HT1080 (cell line): Measurements from ENCODE around the gene OAT. TPM values are rescaled to one million over a fixed set of nuclear protein-coding genes. Genes with fewer than 3 reads are reported as not detected.
"Not testable (repeated sequence)": the region's sequence is repeated elsewhere in the genome, so short reads cannot be mapped to it uniquely, and the experiment has no call there.

Experiments
- DNase-seq: peaks from one replicate; pipeline ENCODE4 v3.0.0-alpha.2; 2015; ENCODE audit warnings: low read depth
- total RNA-seq: library from RNA; depleted of rRNA; stranded (reverse); fragments of >200 nt; shearing (Covaris generic); gene quantifications from 2 replicates; pipeline ENCODE4 v1.2.3, GENCODE V29; 2014

OAT gene
- total RNA-seq, 1 experiment from 2014 or later: 105 TPM

GRCh38 chr10:124447751-124448466, 29.2 kb upstream of the OAT start:
- no peak for DNase-seq

GRCh38 chr10:124446830-124447750, 28.4 kb upstream of the OAT start:
- no peak for DNase-seq

GRCh38 chr10:124441694-124442093, 23.0 kb upstream of the OAT start:
- DNase-seq: not testable (repeated sequence)

GRCh38 chr10:124436191-124436638, 17.5 kb upstream of the OAT start:
- peak; percentile 90 for DNase-seq

GRCh38 chr10:124435683-124436082, 17.0 kb upstream of the OAT start:
- DNase-seq: not testable (repeated sequence)

GRCh38 chr10:124433461-124433860, 14.7 kb upstream of the OAT start:
- DNase-seq: no peak

- DNase-seq: no peak
Observed at GRCh38 chr10:124430077-124430476, 11.4 kb upstream of the OAT start.

- no peak for DNase-seq
Observed at GRCh38 chr10:124429576-124429975, 10.9 kb upstream of the OAT start.

GRCh38 chr10:124428207-124428777, 9.6 kb upstream of the OAT start:
- no peak for DNase-seq

- no peak for DNase-seq
Observed at GRCh38 chr10:124425227-124425962, 6.7 kb upstream of the OAT start.

GRCh38 chr10:124423813-124424212, 5.1 kb upstream of the OAT start:
- no peak for DNase-seq

GRCh38 chr10:124422742-124423141, 4.0 kb upstream of the OAT start:
- no peak for DNase-seq

- no peak for DNase-seq
Observed at GRCh38 chr10:124420254-124420653, 1.5 kb upstream of the OAT start.

- no peak for DNase-seq
Observed at GRCh38 chr10:124419635-124420034, 912 bp upstream of the OAT start.

- DNase-seq: peak; percentile 65
Observed at GRCh38 chr10:124417895-124418725, 613 bp downstream of the OAT start.

GRCh38 chr10:124416733-124417132, 2.0 kb downstream of the OAT start:
- DNase-seq: no peak

- DNase-seq: no peak
Observed at GRCh38 chr10:124415210-124415609, 3.5 kb downstream of the OAT start.

GRCh38 chr10:124414076-124414475, 4.6 kb downstream of the OAT start:
- no peak for DNase-seq

GRCh38 chr10:124409696-124410095, 9.0 kb downstream of the OAT start:
- DNase-seq: no peak

GRCh38 chr10:124408357-124408756, 10.4 kb downstream of the OAT start:
- no peak for DNase-seq
